ENCODE data around the gene SNX3.

- no peak for TF ChIP-seq CTCF (IDR thresholded peaks at IDR 0.05)
- TF ChIP-seq EP300 (IDR thresholded peaks at IDR 0.05), result no peak
- no peak for TF ChIP-seq POLR2A (IDR thresholded peaks at IDR 0.05)
Observed at GRCh38 chr6:108291091-108291490, 30.3 kb upstream of the SNX3 start.
